K562 (cell line): Measurements from ENCODE around the gene E2F2. TPM values are rescaled to one million over a fixed set of nuclear protein-coding genes. Genes with fewer than 3 reads are reported as not detected.

Experiments used
- CAMTA2 ChIP-seq: fragments of 250-450 bp; sonication (Bioruptor Pico); conservative IDR thresholded peaks from 2 replicates; pipeline ENCODE4 v1.5.1; 2022
- ELF1 ChIP-seq: fragments of 200-800 bp; sonication (Bioruptor generic); IDR thresholded peaks from 2 replicates; pipeline ENCODE4 v1.6.1; 2016; ENCODE audit warnings: missing genetic modification characterization, missing compliant biosample characterization
- HMG20A ChIP-seq: fragments of 450-650 bp; formaldehyde crosslinking; conservative IDR thresholded peaks from 2 replicates; pipeline ENCODE4 v1.4.0; 2020; ENCODE audit warnings: mild to moderate bottlenecking, mixed read lengths
- HMGN3 ChIP-seq: IDR thresholded peaks from 2 replicates; pipeline ENCODE4 v1.6.1; 2011; ENCODE audit warnings: borderline replicate concordance, low read depth, mild to moderate bottlenecking, mixed read lengths, low read length; ENCODE audit not compliant: insufficient read length; ENCODE audit errors: extremely low read depth
- RBFOX2 ChIP-seq: fragments of 200-400 bp; formaldehyde crosslinking; IDR thresholded peaks from 2 replicates; pipeline ENCODE4 v1.6.1; 2017; ENCODE audit warnings: low read depth, mild to moderate bottlenecking, low read length, moderate library complexity
- SMARCA4 ChIP-seq: fragments of 450-650 bp; IDR thresholded peaks from 2 replicates; pipeline ENCODE4 v1.6.1; 2016
- STAT5B ChIP-seq: fragments of 250-450 bp; sonication (Bioruptor Pico); IDR thresholded peaks from 2 replicates; pipeline ENCODE4 v1.8.0; 2021; ENCODE audit warnings: mild to moderate bottlenecking, inconsistent platforms
- ZNF707 ChIP-seq: fragments of 250-450 bp; sonication (Bioruptor Pico); conservative IDR thresholded peaks from 2 replicates; pipeline ENCODE4 v1.8.0; 2022; ENCODE audit warnings: inconsistent platforms, mild to moderate bottlenecking, moderate library complexity
- polyA plus RNA-seq, 8 experiments: library from polyadenylated mRNA; depleted of rRNA in 4 of 8; stranded (reverse) in 5 of 8; unstranded in 3 of 8; fragments of >200 nt; fragmentation: Nextera tagmentation in 2 of 8; fragmentation: Illumina TruSeq in 1 of 8; extraction: Ambion mirVana in 2 of 8; extraction: Trizol in 1 of 8; gene quantifications; 2 replicates each; pipeline versions ENCODE4 v1.2.1 to v1.2.3, GENCODE V29; 2011 to 2014; ENCODE audit warnings: inconsistent platforms in 1 of 8, missing spikeins in 1 of 8
- total RNA-seq, 7 experiments: library from RNA; depleted of rRNA in 6 of 7; stranded (reverse); fragments of >200 nt in 6 of 7; fragmentation: Illumina TruSeq in 2 of 7; extraction: Trizol in 2 of 7; gene quantifications; 2 replicates each; pipeline versions ENCODE4 v1.2.1 to v1.2.3, GENCODE V29; 2011 to 2021; ENCODE audit warnings: low replicate concordance in 1 of 7
- TF ChIP-seq, protein P1 (sequence below): sonication (generic); formaldehyde crosslinking; IDR thresholded peaks from 2 replicates; pipeline ENCODE4 v1.8.1; 2023; ENCODE audit warnings: mild to moderate bottlenecking, missing genetic modification reagents
- TF ChIP-seq, protein P2 (sequence below): sonication (generic); formaldehyde crosslinking; IDR thresholded peaks from 2 replicates; pipeline ENCODE4 v1.4.0; 2020; ENCODE audit warnings: mild to moderate bottlenecking, missing genetic modification reagents
- TF ChIP-seq, protein P3 (sequence below): fragments of 250-450 bp; sonication (Bioruptor Pico); IDR thresholded peaks from 2 replicates; pipeline ENCODE4 v1.8.0; 2022; ENCODE audit warnings: inconsistent platforms, mild to moderate bottlenecking, moderate library complexity, borderline replicate concordance
- TF ChIP-seq, protein P4 (sequence below): fragments of 450-650 bp; formaldehyde crosslinking; IDR thresholded peaks from 2 replicates; pipeline ENCODE4 v1.4.0; 2022; ENCODE audit warnings: missing genetic modification characterization
- TF ChIP-seq, protein P5 (sequence below), 2 experiments: fragments of 200-800 bp in 1 of 2; sonication (Bioruptor generic) in 1 of 2; sonication (generic) in 1 of 2; formaldehyde crosslinking in 1 of 2; IDR thresholded peaks in 1 of 2; conservative IDR thresholded peaks in 1 of 2; 2 replicates each; pipeline versions ENCODE4 v1.5.0 to v1.6.1; 2016 to 2020; ENCODE audit warnings: missing compliant biosample characterization in 1 of 2, missing genetic modification characterization in 1 of 2, missing genetic modification reagents in 1 of 2
- TF ChIP-seq, protein P6 (sequence below): fragments of 450-650 bp; IDR thresholded peaks from 2 replicates; pipeline ENCODE4 v1.6.1; 2016; ENCODE audit warnings: mild to moderate bottlenecking

Gene E2F2
- total and polyA plus RNA-seq, 9 of the 15 experiments (the other 6 are each of a cell fraction or from before 2014, with no cell fraction given): 3.1 to 25.3 (median 11.4) TPM

DNA sequence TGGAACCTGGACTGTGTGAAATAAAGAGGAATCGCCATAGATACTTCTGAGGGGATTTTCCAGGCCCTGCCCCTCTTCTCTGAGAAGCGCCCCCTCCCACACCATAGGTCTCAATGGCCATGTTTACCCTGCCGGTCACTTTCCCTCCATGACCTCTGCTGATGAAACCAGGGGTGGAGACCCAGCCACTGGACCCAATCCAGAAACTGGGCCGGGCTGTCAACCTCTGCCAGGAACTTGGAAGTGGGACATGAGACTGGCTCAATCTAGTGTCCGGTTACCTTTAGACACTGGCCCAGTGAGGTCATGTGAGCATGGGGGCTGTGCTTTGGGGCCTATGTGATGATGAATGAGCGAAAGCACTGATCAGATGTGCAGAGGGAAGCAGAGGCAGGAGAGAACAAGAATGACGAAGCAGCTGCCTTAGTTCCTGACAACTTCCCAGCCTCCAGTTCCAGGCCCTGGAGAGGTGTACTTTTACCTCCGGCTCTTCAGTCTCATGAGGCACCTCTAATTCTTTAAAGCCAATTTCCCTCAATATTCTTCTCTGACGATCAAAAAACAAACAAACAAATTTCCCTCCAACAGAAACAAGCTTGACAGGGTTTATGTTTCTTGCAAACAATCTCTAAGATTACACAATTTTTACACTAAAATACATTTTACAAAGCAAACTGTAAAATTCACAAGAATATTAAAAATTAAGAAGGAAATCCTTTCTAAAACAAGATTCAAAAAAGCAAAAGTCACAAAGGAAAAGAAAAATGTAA lies 52.0 kb downstream of the E2F2 start (continued):
- TF ChIP-seq HMG20A (CRISPR knock-in tag) (no peak), SMARCA4 (peak; percentile 77), ZNF707 (CRISPR knock-in tag) (no peak), ELF1 (tag) (peak; percentile 45; the same call in 1 of the 2 replicates), STAT5B (CRISPR knock-in tag) (no peak), HMGN3 (no peak), CAMTA2 (CRISPR knock-in tag) (no peak), RBFOX2 (peak; percentile 58)
- TF ChIP-seq, protein P1, sequence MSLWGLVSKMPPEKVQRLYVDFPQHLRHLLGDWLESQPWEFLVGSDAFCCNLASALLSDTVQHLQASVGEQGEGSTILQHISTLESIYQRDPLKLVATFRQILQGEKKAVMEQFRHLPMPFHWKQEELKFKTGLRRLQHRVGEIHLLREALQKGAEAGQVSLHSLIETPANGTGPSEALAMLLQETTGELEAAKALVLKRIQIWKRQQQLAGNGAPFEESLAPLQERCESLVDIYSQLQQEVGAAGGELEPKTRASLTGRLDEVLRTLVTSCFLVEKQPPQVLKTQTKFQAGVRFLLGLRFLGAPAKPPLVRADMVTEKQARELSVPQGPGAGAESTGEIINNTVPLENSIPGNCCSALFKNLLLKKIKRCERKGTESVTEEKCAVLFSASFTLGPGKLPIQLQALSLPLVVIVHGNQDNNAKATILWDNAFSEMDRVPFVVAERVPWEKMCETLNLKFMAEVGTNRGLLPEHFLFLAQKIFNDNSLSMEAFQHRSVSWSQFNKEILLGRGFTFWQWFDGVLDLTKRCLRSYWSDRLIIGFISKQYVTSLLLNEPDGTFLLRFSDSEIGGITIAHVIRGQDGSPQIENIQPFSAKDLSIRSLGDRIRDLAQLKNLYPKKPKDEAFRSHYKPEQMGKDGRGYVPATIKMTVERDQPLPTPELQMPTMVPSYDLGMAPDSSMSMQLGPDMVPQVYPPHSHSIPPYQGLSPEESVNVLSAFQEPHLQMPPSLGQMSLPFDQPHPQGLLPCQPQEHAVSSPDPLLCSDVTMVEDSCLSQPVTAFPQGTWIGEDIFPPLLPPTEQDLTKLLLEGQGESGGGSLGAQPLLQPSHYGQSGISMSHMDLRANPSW (CRISPR knock-in tag): no peak
- TF ChIP-seq, protein P2, sequence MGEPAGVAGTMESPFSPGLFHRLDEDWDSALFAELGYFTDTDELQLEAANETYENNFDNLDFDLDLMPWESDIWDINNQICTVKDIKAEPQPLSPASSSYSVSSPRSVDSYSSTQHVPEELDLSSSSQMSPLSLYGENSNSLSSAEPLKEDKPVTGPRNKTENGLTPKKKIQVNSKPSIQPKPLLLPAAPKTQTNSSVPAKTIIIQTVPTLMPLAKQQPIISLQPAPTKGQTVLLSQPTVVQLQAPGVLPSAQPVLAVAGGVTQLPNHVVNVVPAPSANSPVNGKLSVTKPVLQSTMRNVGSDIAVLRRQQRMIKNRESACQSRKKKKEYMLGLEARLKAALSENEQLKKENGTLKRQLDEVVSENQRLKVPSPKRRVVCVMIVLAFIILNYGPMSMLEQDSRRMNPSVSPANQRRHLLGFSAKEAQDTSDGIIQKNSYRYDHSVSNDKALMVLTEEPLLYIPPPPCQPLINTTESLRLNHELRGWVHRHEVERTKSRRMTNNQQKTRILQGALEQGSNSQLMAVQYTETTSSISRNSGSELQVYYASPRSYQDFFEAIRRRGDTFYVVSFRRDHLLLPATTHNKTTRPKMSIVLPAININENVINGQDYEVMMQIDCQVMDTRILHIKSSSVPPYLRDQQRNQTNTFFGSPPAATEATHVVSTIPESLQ: no peak
- TF ChIP-seq, protein P3, sequence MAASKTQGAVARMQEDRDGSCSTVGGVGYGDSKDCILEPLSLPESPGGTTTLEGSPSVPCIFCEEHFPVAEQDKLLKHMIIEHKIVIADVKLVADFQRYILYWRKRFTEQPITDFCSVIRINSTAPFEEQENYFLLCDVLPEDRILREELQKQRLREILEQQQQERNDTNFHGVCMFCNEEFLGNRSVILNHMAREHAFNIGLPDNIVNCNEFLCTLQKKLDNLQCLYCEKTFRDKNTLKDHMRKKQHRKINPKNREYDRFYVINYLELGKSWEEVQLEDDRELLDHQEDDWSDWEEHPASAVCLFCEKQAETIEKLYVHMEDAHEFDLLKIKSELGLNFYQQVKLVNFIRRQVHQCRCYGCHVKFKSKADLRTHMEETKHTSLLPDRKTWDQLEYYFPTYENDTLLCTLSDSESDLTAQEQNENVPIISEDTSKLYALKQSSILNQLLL: no peak
- TF ChIP-seq, protein P4, sequence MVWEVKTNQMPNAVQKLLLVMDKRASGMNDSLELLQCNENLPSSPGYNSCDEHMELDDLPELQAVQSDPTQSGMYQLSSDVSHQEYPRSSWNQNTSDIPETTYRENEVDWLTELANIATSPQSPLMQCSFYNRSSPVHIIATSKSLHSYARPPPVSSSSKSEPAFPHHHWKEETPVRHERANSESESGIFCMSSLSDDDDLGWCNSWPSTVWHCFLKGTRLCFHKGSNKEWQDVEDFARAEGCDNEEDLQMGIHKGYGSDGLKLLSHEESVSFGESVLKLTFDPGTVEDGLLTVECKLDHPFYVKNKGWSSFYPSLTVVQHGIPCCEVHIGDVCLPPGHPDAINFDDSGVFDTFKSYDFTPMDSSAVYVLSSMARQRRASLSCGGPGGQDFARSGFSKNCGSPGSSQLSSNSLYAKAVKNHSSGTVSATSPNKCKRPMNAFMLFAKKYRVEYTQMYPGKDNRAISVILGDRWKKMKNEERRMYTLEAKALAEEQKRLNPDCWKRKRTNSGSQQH (CRISPR knock-in tag): no peak; the same call in 1 of the 2 replicates
- TF ChIP-seq, protein P5, sequence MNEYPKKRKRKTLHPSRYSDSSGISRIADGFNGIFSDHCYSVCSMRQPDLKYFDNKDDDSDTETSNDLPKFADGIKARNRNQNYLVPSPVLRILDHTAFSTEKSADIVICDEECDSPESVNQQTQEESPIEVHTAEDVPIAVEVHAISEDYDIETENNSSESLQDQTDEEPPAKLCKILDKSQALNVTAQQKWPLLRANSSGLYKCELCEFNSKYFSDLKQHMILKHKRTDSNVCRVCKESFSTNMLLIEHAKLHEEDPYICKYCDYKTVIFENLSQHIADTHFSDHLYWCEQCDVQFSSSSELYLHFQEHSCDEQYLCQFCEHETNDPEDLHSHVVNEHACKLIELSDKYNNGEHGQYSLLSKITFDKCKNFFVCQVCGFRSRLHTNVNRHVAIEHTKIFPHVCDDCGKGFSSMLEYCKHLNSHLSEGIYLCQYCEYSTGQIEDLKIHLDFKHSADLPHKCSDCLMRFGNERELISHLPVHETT (CRISPR knock-in tag; conservative IDR thresholded peaks at IDR 0.05 in 1 of 2, IDR thresholded peaks at IDR 0.05 in 1 of 2): 0 out of 4 replicates have a peak, but pooled peaks of 1 of the 2 experiments have one; percentile 49
- TF ChIP-seq, protein P6, sequence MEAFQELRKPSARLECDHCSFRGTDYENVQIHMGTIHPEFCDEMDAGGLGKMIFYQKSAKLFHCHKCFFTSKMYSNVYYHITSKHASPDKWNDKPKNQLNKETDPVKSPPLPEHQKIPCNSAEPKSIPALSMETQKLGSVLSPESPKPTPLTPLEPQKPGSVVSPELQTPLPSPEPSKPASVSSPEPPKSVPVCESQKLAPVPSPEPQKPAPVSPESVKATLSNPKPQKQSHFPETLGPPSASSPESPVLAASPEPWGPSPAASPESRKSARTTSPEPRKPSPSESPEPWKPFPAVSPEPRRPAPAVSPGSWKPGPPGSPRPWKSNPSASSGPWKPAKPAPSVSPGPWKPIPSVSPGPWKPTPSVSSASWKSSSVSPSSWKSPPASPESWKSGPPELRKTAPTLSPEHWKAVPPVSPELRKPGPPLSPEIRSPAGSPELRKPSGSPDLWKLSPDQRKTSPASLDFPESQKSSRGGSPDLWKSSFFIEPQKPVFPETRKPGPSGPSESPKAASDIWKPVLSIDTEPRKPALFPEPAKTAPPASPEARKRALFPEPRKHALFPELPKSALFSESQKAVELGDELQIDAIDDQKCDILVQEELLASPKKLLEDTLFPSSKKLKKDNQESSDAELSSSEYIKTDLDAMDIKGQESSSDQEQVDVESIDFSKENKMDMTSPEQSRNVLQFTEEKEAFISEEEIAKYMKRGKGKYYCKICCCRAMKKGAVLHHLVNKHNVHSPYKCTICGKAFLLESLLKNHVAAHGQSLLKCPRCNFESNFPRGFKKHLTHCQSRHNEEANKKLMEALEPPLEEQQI: no peak
